ENCODE results near the gene PKD1.
A peak's percentile ranks its signal among the peaks of the same experiment; 100 is the strongest.

The PKD1 gene

GRCh38 chr16:2135770-2136490, at the start of gene PKD1:
TSS of gene PKD1 (minus strand) at chr16:2135898. CDS start at chr16:2135689, 209 bp downstream.
- DNase-seq (ENCODE audit: low read depth) = peak; percentile 96

GRCh38 chr16:2184962-2185361, 49.3 kb upstream of the PKD1 start:
- no peak for DNase-seq (ENCODE audit: low read depth)

DNA sequence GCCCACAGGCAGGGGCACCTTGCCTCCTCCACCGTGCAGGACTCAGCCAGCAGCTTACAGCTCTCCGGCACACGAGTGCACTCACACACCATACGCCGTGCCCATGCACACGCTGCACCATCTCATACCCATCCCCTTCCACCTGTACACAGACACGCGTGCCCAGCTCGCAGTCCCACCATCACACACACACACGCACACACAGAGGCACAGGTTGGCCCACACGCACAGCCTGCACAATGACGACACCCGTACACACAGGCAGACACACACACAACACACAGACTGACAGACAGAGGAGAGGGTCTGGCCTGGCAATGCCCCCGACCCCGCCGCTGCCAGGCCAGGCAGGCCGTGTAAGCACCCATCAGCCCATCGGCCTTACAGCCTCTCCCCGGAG, 48.6 kb upstream of the PKD1 start:
- DNase-seq (ENCODE audit: low read depth) = no peak

DNA sequence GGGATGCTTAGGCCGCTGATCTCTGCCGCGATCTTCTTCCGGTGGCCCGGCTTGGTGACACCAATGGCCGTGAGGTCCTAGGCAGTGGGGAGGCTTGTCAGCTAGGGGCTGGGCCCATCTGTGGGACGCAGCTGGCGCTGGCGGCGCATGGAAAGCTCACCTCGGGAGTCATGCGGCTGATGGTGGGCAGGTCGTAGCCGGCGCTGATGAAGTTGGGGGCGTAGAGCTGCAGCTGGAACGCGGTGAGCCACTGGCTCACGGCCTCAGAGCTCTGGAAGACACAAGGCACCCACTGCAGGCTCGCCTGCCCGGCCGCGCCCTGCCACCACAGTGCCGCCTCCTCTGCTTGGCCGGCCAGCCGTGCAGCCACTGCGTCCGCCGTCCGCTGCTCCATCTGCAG, 48.0 kb upstream of the PKD1 start:
- DNase-seq (ENCODE audit: low read depth) = no peak

DNA sequence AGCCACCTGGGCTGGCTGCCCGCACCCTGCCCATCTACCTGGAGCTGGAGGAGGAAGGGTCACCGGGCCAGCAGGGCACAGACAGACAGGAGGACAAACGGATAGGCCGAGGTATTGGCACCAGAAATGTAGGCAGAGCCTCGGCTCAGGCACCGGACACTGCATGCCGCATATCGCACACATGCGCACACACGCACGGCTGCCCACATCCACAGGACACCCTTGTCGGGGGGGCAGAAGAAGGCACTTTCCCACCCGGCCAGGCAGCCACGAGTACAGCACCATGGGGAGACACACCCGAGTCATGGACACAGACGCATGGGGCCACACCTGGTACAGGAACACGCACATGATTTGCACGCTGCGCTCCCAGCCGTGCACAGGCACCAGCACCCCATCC, 46.3 kb upstream of the PKD1 start:
- no peak for DNase-seq (ENCODE audit: low read depth)

- DNase-seq (ENCODE audit: low read depth) = no peak
Observed at GRCh38 chr16:2180962-2181923, 45.5 kb upstream of the PKD1 start.

GRCh38 chr16:2180461-2180860, 44.8 kb upstream of the PKD1 start:
- no peak for DNase-seq (ENCODE audit: low read depth)

DNA sequence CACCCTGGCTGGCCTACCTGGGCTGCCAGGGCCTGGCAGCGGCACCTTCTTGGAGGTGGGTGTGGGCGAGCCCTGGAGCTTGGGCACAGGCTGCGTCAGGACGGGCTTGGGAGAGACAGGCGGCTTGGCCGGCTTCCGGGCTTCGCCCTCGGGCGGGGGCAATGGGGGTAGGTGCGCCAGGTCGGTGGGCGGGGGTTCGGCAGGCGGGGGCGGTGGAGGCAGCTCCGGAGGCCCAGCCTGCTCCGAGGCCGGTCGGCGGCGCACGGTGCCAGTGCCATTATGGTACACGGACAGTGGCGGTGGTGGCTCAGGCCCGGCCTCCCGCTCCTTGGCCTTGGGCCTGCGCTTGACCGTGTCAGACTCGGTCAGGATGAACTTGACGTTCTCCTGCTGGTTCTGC, 43.9 kb upstream of the PKD1 start:
- no peak for DNase-seq (ENCODE audit: low read depth)

GRCh38 chr16:2179107-2179501, 43.4 kb upstream of the PKD1 start:
- DNase-seq (ENCODE audit: low read depth) = no peak

DNA sequence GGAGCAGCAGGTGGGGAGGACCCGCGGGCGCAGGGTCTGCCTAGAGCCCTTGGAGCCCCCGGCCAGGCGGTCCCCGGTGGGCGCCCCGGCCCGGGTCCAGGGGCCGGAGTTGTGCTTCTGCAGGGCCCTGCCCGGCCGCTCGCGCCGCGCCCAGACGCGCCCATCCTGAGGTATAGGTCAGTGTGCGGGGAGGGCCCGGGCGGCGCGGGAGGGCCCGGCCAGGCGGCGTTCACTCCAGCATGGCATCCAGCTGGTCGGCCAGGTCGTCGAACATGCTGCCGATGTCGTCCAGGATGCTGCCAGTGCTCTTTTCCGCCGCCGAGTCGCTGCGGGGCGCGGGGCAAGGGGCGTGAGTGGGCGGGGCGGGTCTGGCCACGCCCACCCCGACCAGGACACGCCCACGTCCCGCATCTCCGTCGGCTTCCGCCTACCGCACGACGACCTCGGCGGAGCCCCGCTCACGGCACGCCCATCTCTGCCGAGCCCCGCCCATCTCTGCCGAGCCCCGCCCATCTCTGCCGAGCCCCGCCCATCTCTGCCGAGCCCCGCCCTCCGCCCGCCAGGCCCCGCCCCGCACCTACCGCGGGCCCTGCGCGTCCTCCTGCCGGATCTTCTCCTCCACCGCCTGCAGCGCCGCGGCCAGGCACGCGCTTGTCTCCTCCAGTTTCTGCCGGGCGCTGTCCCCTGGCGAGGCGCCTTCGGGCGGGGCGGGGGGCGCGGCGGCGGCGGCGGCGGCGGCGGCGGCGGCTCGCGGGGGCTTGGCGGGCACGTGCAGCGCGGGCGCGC, 42.8 kb upstream of the PKD1 start:
- no peak for DNase-seq (ENCODE audit: low read depth)

GRCh38 chr16:2177561-2177960, 41.9 kb upstream of the PKD1 start:
- DNase-seq (ENCODE audit: low read depth) = no peak

GRCh38 chr16:2177101-2177500, 41.4 kb upstream of the PKD1 start:
- DNase-seq (ENCODE audit: low read depth) = no peak

DNA sequence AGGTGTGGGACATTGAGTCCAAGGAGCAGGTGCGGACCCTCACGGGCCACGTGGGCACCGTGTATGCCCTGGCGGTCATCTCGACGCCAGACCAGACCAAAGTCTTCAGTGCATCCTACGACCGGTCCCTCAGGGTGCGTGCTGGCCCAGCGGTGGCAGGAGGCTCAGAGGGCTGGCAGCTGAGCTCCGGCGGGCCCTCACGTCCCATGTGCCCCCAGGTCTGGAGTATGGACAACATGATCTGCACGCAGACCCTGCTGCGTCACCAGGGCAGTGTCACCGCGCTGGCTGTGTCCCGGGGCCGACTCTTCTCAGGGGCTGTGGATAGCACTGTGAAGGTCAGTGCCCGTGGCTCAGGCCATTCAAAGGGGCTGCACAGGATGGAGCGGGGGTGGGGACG, 40.3 kb upstream of the PKD1 start:
- DNase-seq (ENCODE audit: low read depth) = no peak

GRCh38 chr16:2175454-2175853, 39.8 kb upstream of the PKD1 start:
- no peak for DNase-seq (ENCODE audit: low read depth)

- DNase-seq (ENCODE audit: low read depth) = no peak
Observed at GRCh38 chr16:2174396-2175131, 38.9 kb upstream of the PKD1 start.

DNA sequence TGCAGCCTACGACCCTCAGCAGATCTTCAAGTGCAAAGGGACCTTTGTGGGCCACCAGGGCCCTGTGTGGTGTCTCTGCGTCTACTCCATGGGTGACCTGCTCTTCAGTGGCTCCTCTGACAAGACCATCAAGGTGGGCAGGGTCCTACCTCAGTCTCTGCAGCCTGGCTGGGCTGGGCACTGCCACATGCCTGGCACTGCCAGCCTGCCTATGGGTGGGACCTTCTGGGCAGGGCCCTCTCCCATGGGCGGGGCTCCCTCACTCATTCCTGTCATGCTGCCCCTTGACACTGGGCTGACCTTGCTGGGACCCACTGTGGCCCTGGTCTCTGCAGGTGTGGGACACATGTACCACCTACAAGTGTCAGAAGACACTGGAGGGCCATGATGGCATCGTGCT, 38.2 kb upstream of the PKD1 start:
- no peak for DNase-seq (ENCODE audit: low read depth)

- DNase-seq (ENCODE audit: low read depth) = no peak
Observed at GRCh38 chr16:2173366-2173765, 37.7 kb upstream of the PKD1 start.

DNA sequence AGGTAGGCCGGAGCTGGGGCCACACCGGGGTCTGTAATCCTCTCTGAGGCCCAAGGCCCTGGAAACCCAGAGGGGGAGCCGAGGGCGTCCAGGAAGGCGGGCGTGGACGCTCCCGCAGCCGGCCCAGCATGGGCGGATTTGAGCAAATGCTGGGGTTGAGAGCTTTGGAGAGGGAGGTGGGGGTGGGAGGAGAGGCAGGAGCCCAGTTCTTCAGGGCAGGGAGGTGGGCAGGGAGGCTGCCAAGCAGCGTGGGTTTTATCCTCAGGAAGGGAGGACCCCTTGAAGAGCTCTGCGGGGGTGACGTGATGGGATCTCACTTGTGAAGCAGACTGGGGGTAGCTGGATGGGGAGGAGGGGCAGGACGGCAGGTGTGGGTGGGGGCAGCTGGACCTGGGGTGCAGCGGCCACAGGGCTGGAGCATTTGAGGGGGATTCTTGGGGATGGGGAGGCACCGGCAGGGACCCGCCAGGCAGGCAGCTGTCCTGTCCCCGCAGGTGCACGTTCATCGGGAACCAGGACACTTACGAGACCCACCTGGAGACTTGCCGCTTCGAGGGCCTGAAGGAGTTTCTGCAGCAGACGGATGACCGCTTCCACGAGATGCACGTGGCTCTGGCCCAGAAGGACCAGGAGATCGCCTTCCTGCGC, 37.1 kb upstream of the PKD1 start:
- DNase-seq (ENCODE audit: low read depth) = no peak

- DNase-seq (ENCODE audit: low read depth) = no peak
Observed at GRCh38 chr16:2171601-2172178, 36.0 kb upstream of the PKD1 start.

DNA sequence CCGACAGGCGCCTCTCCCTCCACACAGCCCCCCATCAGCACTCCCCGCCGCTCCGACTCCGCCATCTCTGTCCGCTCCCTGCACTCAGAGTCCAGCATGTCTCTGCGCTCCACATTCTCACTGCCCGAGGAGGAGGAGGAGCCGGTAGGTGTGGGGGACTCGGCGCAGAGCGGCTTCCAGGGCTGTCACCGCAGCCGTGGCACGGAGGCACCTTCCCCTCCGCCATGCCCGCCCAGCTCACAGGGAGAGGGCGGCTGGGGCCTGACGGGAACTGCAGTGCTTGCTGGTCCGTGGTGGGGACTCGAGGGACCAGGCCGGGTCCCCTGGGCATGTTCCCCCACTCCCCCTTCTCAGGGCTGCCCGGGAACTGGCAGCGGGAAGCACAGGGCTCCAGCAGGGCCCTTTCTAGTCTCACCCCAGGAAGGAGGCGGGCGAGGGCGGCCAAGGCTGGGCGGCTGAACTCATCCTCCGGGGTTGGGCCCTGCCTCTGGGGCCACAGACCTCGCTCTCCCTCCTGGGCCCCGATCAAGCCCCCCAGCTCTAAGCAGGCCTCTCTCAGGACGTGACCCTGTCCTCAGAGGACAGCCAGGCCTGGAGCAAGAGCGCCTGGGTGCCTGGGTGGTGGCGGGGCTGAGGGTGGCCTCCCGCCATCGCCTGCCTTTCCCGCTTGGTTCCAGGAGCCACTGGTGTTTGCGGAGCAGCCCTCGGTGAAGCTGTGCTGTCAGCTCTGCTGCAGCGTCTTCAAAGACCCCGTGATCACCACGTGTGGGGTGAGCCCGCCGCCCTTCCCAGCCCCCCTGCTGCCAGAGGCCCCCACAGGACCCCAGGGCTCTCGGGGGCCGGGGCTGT, 35.1 kb upstream of the PKD1 start:
- DNase-seq (ENCODE audit: low read depth) = no peak
